Erythroblast (primary cell): ENCODE data around the gene CCDC92.

Experiments
- GATA1 ChIP-seq: IDR thresholded peaks from 2 replicates; pipeline ENCODE4 v1.6.1; 2011; ENCODE audit warnings: low read depth, mild to moderate bottlenecking, control low read depth, low read length, moderate library complexity
- POLR2A ChIP-seq: IDR thresholded peaks from 2 replicates; pipeline ENCODE4 v1.6.1; 2011; ENCODE audit warnings: mild to moderate bottlenecking, low read length

DNA sequence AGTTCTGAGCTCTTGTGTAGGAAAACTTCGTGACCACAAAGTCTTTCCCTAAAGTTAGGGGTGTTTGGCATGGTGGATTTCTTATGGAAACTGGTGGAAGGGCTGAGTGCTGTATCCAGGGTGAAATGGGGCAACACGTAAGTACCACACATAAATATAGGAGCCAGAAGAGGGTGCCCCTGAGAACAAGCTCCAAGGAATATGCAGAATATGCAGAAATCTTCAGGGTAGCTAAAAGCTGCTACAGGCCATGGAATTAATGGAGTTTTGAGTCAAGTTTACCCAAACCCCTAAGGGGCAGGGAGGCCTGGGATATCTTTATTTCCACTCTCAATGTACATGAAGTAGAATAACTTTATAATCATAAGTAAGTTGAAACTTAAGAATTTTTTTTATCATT, 44.4 kb upstream of the CCDC92 start:
- no peak for TF ChIP-seq POLR2A
- TF ChIP-seq GATA1, result no peak
